OCI-LY3 (cell line): ENCODE measurements around the gene JMJD6.
A peak's percentile ranks its signal among the peaks of the same experiment; 100 is the strongest.

Experiments used
- CTCF ChIP-seq: fragments of 200-600, 300-600 bp; sonication (generic); IDR thresholded peaks from 2 replicates; pipeline ENCODE4 v1.5.1; 2014; ENCODE audit warnings: antibody characterized with exemption, low read length, low read depth
- EZH2phosphoT487 ChIP-seq: fragments of 200-600 bp; shearing (Covaris generic); IDR thresholded peaks from 2 replicates; pipeline ENCODE4 v1.6.1; 2018; ENCODE audit warnings: antibody characterized with exemption, mixed run types, low read depth

GRCh38 chr17:76714822-76715495, 11.4 kb downstream of the JMJD6 start:
- TF ChIP-seq CTCF (peak; percentile 87), EZH2phosphoT487 (no peak)
